ENCODE data around the gene PHACTR3. TPM values are rescaled to one million over a fixed set of nuclear protein-coding genes. Genes with fewer than 3 reads are reported as not detected.
A peak's percentile ranks its signal among the peaks of the same experiment; 100 is the strongest.

Gene PHACTR3
- total RNA-seq, 4 donors from 2014 or later, result 0.26 to 3.2 (median 0.57) TPM

DNA sequence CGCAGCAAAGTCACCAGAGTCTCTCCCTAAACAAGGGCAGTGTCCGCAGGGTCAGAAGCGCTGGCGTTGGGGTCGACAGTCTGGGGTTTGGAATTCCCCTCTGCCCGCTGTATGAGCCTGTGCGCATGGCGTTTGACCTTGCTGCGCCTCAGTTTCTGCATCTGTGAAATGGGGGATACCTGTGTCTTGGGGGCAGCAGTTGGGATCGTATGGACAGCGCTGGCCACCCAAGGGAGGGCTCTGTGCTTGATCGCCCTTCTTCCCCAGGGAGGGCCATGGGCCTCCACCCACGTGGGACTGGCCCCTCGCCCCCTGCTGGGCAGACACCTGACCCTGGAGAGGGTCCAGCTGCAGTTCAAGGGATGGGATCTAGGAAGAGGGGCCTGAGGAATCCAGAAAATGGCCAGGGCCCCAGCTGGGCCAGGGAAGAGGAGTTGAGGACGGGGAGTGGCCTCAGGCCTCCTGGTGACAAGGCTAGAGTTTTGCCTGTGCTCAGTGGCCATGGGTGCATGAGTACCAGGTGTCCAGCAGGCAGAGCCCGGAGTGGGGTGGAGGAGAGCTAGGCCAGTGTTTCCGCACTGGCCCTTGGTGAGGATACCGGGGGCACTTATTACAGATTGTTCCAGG lies 26.4 kb upstream of the PHACTR3 start:
- Histone ChIP-seq H3K4me3 (peak overlapping the region in 1 of 2 donors; percentile 28), H3K36me3 (no peaks in the 10 kb centered on the region), H3K27me3 (peaks cover 0 to 12% of the 10 kb centered on the region in 2 donors), H3K4me1 (peaks cover 0 to 16% of the 10 kb centered on the region in 2 donors), H3K9me3 (no peaks in the 10 kb centered on the region), H3K27ac (no peak overlapping the region)
- DNase-seq, result no peak
- TF ChIP-seq POLR2A (IDR thresholded peaks at IDR 0.05) (no peak), CTCF (IDR thresholded peaks at IDR 0.05) (no peak)
- intact Hi-C loops (cut with DNase I; ENCODE audit: low total_unique reads), result no loop called here

DNA sequence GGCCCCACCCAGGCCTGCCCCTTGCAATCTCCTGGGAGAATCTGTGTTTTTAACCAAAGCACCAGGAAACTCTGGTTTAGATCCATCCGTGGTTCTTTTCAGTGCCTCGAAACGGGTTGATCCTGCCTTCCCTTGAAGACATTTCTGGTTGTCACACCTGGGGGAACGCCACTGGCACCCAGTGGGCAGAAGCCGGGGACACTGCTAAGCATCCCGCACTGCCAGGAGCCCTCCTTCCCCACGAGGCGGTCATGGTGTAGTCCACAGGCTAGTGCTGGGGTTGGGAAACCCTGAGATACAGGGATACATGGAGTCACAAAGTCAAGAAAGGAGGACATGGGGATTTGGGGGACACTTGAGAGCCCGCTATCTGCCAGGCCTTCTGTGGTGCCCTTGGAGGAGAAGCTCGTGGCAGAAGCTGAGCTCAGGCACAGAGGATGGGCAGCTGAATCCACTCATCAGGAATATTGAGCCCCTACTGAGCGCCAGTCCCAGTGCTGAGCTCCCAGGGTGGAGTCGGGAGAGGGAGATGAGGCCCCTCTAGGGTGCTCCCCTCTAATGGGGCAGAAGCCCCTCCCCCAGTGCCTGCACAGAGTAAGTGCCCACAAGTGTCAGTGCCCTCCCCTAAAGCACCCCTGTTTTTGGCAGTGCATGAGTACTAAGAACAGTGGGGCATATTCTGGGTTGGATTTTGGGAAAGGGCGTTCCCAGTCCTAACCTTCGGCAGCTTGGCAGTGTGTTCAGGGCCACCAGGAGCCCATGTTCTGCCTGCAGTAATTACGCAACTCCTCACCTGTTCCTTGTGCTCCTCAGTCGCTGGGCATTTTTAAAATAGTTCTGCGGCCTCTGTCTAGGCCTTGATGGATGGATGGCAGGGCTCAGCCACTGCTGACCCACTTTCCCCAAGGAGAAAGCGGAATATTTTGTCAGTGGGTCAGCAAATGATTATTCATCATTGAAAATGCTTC lies 25.6 kb upstream of the PHACTR3 start:
- no peak overlapping the region for H3K27ac ChIP-seq
- TF ChIP-seq CTCF (IDR thresholded peaks at IDR 0.05) (no peak), POLR2A (IDR thresholded peaks at IDR 0.05) (no peak)
- peaks cover 0 to 21% of the 10 kb centered on the region in 2 donors for H3K4me1 ChIP-seq
- peaks cover 0 to 12% of the 10 kb centered on the region in 2 donors for H3K27me3 ChIP-seq
- no peaks in the 10 kb centered on the region for H3K9me3 ChIP-seq
- H3K36me3 ChIP-seq, result no peaks in the 10 kb centered on the region
- no peak for DNase-seq
- H3K4me3 ChIP-seq, result no peak overlapping the region
- intact Hi-C loops (cut with DNase I; ENCODE audit: low total_unique reads), result no loop called here

- H3K4me1 ChIP-seq, result peaks cover 0 to 21% of the 10 kb centered on the region in 2 donors
- no peak overlapping the region for H3K27ac ChIP-seq
- no peak overlapping the region for H3K4me3 ChIP-seq
- no peak for DNase-seq
- no peaks in the 10 kb centered on the region for H3K36me3 ChIP-seq
- intact Hi-C loops (cut with DNase I; ENCODE audit: low total_unique reads), result no loop called here
- peaks cover 0 to 12% of the 10 kb centered on the region in 2 donors for H3K27me3 ChIP-seq
- H3K9me3 ChIP-seq, result no peaks in the 10 kb centered on the region
- TF ChIP-seq POLR2A (IDR thresholded peaks at IDR 0.05) (no peak), CTCF (IDR thresholded peaks at IDR 0.05) (no peak)
Observed at GRCh38 chr20:59579404-59580145, 24.8 kb upstream of the PHACTR3 start.

GRCh38 chr20:59580146-59580946 lies 24.0 kb upstream of the PHACTR3 start:
- DNase-seq, result peak in 1 of 2 donors; percentile 32
- Histone ChIP-seq H3K4me3 (no peak overlapping the region), H3K27me3 (peaks cover 0 to 12% of the 10 kb centered on the region in 2 donors), H3K36me3 (no peaks in the 10 kb centered on the region), H3K4me1 (peaks cover 0 to 21% of the 10 kb centered on the region in 2 donors), H3K27ac (no peak overlapping the region), H3K9me3 (no peaks in the 10 kb centered on the region)
- intact Hi-C loops (cut with DNase I; ENCODE audit: low total_unique reads), result no loop called here
- TF ChIP-seq CTCF (IDR thresholded peaks at IDR 0.05), result no peak
- no peak for TF ChIP-seq POLR2A (IDR thresholded peaks at IDR 0.05)
